Measurements from ENCODE around the gene PCDHB7.
A peak's percentile ranks its signal among the peaks of the same experiment; 100 is the strongest.
"Not testable (repeated sequence)": the region's sequence is repeated elsewhere in the genome, so short reads cannot be mapped to it uniquely, and the experiment has no call there.

Gene PCDHB7

GRCh38 chr5:141172381-141173204 is at the start of gene PCDHB7:
TSS of gene PCDHB7 (plus strand) at chr5:141172644. CDS start at chr5:141172836, 192 bp downstream.
- DNase-seq = peak; percentile 16

- not testable (repeated sequence) for DNase-seq
Observed at GRCh38 chr5:141123396-141124135, 48.9 kb upstream of the PCDHB7 start.

- no peak for DNase-seq
Observed at GRCh38 chr5:141127305-141127704, 45.1 kb upstream of the PCDHB7 start.

GRCh38 chr5:141135030-141135717 is 37.3 kb upstream of the PCDHB7 start, which contains the start of gene PCDHB5:
TSS of gene PCDHB5 (plus strand) at chr5:141135206. CDS start at chr5:141135435, 229 bp downstream.
- peak; percentile 4 for DNase-seq

- DNase-seq = no peak
Observed at GRCh38 chr5:141135718-141136266, 36.7 kb upstream of the PCDHB7 start.

GRCh38 chr5:141137346-141137745 is 35.1 kb upstream of the PCDHB7 start:
- DNase-seq = not testable (repeated sequence)

GRCh38 chr5:141149812-141150211 is 22.6 kb upstream of the PCDHB7 start, which contains the start of gene PCDHB6:
TSS of gene PCDHB6 (plus strand) at chr5:141150057. CDS start at chr5:141150258, 201 bp downstream.
- DNase-seq = no peak

GRCh38 chr5:141150224-141150992 is 22.0 kb upstream of the PCDHB7 start:
- DNase-seq = no peak

- DNase-seq = no peak
Observed at GRCh38 chr5:141150993-141151325, 21.5 kb upstream of the PCDHB7 start.

GRCh38 chr5:141151632-141152031 is 20.8 kb upstream of the PCDHB7 start:
- not testable (repeated sequence) for DNase-seq

GRCh38 chr5:141152096-141152495 is 20.3 kb upstream of the PCDHB7 start:
- not testable (repeated sequence) for DNase-seq

GRCh38 chr5:141155540-141156374 is 16.7 kb upstream of the PCDHB7 start:
- no peak for DNase-seq

GRCh38 chr5:141157356-141157755 is 15.1 kb upstream of the PCDHB7 start:
- DNase-seq = not testable (repeated sequence)

- not testable (repeated sequence) for DNase-seq
Observed at GRCh38 chr5:141157901-141158300, 14.5 kb upstream of the PCDHB7 start.

GRCh38 chr5:141174291-141175104 is 2.1 kb downstream of the PCDHB7 start:
- DNase-seq = not testable (repeated sequence)

- DNase-seq = no peak
Observed at GRCh38 chr5:141175933-141176332, 3.5 kb downstream of the PCDHB7 start.

- DNase-seq = not testable (repeated sequence)
Observed at GRCh38 chr5:141177577-141178191, 5.2 kb downstream of the PCDHB7 start, which contains the start of gene PCDHB8. TSS of gene PCDHB8 (plus strand) at chr5:141177790. CDS start at chr5:141178035, 245 bp downstream.

- not testable (repeated sequence) for DNase-seq
Observed at GRCh38 chr5:141179371-141179770, 6.9 kb downstream of the PCDHB7 start.

GRCh38 chr5:141179876-141180275 is 7.4 kb downstream of the PCDHB7 start:
- DNase-seq = not testable (repeated sequence)
